ENCODE results near the gene DLX1. TPM values are rescaled to one million over a fixed set of nuclear protein-coding genes. Genes with fewer than 3 reads are reported as not detected.

The DLX1 gene
- total and polyA plus RNA-seq, 2 experiments from 2014 or later, result not detected

DNA sequence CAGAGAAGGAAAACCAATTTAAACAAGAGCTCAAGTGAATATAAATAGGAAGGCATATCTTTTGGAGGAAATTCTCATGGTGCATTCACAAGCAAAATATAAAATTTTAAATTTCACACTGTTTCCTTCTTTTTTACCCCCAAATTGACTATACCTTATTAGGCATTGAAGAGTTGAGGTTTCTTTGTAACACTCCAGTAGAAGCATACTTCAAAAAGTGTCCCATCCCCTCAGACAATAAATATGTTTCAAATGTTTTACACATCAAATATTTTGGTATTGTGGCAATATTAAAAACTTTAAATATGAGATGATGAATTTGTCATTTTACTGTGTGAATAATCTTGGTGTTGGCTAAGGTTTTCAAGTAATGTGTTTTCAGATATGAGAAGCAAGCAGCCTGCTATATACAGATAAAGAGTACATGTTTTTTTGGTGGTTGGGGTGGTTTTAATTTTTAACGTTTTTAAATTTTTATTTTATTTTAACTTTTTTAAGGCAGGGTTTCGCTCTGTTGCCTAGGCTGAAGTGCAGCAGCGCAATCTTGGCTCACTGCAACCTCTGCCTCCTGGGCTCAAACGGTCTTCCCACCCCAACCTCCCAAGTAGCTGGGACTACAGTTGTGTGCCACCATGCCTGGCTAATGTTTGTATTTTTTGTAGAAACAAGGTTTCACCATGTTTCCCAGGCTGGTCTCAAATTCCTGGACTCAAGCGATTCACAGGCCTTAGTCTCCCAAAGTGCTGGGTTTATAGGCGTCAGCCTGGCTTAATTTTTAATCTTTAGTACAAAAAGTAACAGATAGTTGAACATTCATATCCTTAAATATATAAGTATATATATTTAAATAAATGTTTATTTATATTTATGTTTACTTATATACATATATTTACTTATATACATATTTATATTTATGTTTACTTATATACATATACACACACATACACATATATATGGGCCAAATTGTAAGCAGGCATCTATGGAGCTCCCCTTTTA, 36.5 kb upstream of the DLX1 start:
- ATAC-seq (no peak), DNase-seq (ENCODE audit: low spot score) (no peak)
- Histone ChIP-seq H3K79me2 (replicated peaks; ENCODE audit: insufficient read depth) (no peaks in the 10 kb centered on the region), H3K4me2 (no peak overlapping the region), H3K9me2 (ENCODE audit: insufficient read depth) (no peaks in the 10 kb centered on the region), H3F3A (replicated peaks; ENCODE audit: low read depth) (no peaks in the 10 kb centered on the region), H3K36me3 (ENCODE audit: insufficient read depth) (no peaks in the 10 kb centered on the region), H3K27ac (ENCODE audit: low read depth) (no peak overlapping the region), H3K4me1 (ENCODE audit: insufficient read depth) (peaks cover 9% of the 10 kb centered on the region; the same call in 1 of the 2 replicates), H3K4me3 (no peak overlapping the region), H4K20me1 (replicated peaks; ENCODE audit: insufficient read depth) (no peaks in the 10 kb centered on the region), H3K27me3 (ENCODE audit: insufficient read depth) (no peaks in the 10 kb centered on the region), H2AFZ (no peak overlapping the region)
- H3K9me3 Mint-ChIP-seq, result no peaks in the 10 kb centered on the region
- TF ChIP-seq, protein P1, sequence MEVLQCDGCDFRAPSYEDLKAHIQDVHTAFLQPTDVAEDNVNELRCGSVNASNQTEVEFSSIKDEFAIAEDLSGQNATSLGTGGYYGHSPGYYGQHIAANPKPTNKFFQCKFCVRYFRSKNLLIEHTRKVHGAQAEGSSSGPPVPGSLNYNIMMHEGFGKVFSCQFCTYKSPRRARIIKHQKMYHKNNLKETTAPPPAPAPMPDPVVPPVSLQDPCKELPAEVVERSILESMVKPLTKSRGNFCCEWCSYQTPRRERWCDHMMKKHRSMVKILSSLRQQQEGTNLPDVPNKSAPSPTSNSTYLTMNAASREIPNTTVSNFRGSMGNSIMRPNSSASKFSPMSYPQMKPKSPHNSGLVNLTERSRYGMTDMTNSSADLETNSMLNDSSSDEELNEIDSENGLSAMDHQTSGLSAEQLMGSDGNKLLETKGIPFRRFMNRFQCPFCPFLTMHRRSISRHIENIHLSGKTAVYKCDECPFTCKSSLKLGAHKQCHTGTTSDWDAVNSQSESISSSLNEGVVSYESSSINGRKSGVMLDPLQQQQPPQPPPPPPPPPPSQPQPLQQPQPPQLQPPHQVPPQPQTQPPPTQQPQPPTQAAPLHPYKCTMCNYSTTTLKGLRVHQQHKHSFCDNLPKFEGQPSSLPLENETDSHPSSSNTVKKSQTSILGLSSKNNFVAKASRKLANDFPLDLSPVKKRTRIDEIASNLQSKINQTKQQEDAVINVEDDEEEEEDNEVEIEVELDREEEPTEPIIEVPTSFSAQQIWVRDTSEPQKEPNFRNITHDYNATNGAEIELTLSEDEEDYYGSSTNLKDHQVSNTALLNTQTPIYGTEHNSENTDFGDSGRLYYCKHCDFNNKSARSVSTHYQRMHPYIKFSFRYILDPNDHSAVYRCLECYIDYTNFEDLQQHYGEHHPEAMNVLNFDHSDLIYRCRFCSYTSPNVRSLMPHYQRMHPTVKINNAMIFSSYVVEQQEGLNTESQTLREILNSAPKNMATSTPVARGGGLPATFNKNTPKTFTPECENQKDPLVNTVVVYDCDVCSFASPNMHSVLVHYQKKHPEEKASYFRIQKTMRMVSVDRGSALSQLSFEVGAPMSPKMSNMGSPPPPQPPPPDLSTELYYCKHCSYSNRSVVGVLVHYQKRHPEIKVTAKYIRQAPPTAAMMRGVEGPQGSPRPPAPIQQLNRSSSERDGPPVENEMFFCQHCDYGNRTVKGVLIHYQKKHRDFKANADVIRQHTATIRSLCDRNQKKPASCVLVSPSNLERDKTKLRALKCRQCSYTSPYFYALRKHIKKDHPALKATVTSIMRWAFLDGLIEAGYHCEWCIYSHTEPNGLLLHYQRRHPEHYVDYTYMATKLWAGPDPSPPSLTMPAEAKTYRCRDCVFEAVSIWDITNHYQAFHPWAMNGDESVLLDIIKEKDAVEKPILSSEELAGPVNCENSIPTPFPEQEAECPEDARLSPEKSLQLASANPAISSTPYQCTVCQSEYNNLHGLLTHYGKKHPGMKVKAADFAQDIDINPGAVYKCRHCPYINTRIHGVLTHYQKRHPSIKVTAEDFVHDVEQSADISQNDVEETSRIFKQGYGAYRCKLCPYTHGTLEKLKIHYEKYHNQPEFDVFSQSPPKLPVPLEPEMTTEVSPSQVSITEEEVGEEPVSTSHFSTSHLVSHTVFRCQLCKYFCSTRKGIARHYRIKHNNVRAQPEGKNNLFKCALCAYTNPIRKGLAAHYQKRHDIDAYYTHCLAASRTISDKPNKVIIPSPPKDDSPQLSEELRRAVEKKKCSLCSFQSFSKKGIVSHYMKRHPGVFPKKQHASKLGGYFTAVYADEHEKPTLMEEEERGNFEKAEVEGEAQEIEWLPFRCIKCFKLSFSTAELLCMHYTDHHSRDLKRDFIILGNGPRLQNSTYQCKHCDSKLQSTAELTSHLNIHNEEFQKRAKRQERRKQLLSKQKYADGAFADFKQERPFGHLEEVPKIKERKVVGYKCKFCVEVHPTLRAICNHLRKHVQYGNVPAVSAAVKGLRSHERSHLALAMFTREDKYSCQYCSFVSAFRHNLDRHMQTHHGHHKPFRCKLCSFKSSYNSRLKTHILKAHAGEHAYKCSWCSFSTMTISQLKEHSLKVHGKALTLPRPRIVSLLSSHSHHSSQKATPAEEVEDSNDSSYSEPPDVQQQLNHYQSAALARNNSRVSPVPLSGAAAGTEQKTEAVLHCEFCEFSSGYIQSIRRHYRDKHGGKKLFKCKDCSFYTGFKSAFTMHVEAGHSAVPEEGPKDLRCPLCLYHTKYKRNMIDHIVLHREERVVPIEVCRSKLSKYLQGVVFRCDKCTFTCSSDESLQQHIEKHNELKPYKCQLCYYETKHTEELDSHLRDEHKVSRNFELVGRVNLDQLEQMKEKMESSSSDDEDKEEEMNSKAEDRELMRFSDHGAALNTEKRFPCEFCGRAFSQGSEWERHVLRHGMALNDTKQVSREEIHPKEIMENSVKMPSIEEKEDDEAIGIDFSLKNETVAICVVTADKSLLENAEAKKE (CRISPR knock-in tag; IDR thresholded peaks at IDR 0.05), result no peak
- no peak for TF ChIP-seq POLR2AphosphoS5 (IDR thresholded peaks at IDR 0.05; ENCODE audit: low read depth)
- no peak for TF ChIP-seq ZNF114 (CRISPR knock-in tag; IDR thresholded peaks at IDR 0.05)
- no peak for TF ChIP-seq JUNB (IDR thresholded peaks at IDR 0.05; ENCODE audit: unreplicated experiment)
- TF ChIP-seq NANOG (IDR thresholded peaks at IDR 0.05; ENCODE audit: borderline replicate concordance), result no peak
- TF ChIP-seq STAT1 (IDR thresholded peaks at IDR 0.05; ENCODE audit: unreplicated experiment), result no peak
- TF ChIP-seq, protein P2, sequence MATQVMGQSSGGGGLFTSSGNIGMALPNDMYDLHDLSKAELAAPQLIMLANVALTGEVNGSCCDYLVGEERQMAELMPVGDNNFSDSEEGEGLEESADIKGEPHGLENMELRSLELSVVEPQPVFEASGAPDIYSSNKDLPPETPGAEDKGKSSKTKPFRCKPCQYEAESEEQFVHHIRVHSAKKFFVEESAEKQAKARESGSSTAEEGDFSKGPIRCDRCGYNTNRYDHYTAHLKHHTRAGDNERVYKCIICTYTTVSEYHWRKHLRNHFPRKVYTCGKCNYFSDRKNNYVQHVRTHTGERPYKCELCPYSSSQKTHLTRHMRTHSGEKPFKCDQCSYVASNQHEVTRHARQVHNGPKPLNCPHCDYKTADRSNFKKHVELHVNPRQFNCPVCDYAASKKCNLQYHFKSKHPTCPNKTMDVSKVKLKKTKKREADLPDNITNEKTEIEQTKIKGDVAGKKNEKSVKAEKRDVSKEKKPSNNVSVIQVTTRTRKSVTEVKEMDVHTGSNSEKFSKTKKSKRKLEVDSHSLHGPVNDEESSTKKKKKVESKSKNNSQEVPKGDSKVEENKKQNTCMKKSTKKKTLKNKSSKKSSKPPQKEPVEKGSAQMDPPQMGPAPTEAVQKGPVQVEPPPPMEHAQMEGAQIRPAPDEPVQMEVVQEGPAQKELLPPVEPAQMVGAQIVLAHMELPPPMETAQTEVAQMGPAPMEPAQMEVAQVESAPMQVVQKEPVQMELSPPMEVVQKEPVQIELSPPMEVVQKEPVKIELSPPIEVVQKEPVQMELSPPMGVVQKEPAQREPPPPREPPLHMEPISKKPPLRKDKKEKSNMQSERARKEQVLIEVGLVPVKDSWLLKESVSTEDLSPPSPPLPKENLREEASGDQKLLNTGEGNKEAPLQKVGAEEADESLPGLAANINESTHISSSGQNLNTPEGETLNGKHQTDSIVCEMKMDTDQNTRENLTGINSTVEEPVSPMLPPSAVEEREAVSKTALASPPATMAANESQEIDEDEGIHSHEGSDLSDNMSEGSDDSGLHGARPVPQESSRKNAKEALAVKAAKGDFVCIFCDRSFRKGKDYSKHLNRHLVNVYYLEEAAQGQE (IDR thresholded peaks at IDR 0.05; ENCODE audit: unreplicated experiment), result no peak
- TF ChIP-seq, protein P3, sequence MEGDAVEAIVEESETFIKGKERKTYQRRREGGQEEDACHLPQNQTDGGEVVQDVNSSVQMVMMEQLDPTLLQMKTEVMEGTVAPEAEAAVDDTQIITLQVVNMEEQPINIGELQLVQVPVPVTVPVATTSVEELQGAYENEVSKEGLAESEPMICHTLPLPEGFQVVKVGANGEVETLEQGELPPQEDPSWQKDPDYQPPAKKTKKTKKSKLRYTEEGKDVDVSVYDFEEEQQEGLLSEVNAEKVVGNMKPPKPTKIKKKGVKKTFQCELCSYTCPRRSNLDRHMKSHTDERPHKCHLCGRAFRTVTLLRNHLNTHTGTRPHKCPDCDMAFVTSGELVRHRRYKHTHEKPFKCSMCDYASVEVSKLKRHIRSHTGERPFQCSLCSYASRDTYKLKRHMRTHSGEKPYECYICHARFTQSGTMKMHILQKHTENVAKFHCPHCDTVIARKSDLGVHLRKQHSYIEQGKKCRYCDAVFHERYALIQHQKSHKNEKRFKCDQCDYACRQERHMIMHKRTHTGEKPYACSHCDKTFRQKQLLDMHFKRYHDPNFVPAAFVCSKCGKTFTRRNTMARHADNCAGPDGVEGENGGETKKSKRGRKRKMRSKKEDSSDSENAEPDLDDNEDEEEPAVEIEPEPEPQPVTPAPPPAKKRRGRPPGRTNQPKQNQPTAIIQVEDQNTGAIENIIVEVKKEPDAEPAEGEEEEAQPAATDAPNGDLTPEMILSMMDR (conservative IDR thresholded peaks at IDR 0.05; ENCODE audit: low read depth in 2 of 2), result no peak
- no peak for TF ChIP-seq ZNF331 (CRISPR knock-in tag; IDR thresholded peaks at IDR 0.05; ENCODE audit: low read depth)
- TF ChIP-seq, protein P4, sequence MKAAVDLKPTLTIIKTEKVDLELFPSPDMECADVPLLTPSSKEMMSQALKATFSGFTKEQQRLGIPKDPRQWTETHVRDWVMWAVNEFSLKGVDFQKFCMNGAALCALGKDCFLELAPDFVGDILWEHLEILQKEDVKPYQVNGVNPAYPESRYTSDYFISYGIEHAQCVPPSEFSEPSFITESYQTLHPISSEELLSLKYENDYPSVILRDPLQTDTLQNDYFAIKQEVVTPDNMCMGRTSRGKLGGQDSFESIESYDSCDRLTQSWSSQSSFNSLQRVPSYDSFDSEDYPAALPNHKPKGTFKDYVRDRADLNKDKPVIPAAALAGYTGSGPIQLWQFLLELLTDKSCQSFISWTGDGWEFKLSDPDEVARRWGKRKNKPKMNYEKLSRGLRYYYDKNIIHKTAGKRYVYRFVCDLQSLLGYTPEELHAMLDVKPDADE (IDR thresholded peaks at IDR 0.05), result no peak
- no peak for TF ChIP-seq EZH2phosphoT487 (IDR thresholded peaks at IDR 0.05; ENCODE audit: unreplicated experiment)
- TF ChIP-seq CREB1 (CRISPR knock-in tag; IDR thresholded peaks at IDR 0.05; ENCODE audit: low read depth), result no peak
- no peak for TF ChIP-seq EZH2 (IDR thresholded peaks at IDR 0.05; ENCODE audit: low read depth, unreplicated experiment)
- H3K4me1 Mint-ChIP-seq, result peaks cover 15% of the 10 kb centered on the region; the same call in 2 of the 3 replicates
- peaks cover 1% of the 10 kb centered on the region for H3K27me3 Mint-ChIP-seq (ENCODE audit: insufficient read depth, low read depth, poor library complexity)
- H3K27ac Mint-ChIP-seq, result no peak overlapping the region
- no peak overlapping the region for H3K4me3 Mint-ChIP-seq
- H3K36me3 Mint-ChIP-seq (ENCODE audit: low read depth), result no peaks in the 10 kb centered on the region

Measured in GM23338 (cell line).